Measurements from ENCODE around the gene MCTP1.

The MCTP1 gene

GRCh38 chr5:94694671-94695070, 590.2 kb downstream of the MCTP1 start:
- DNase-seq (ENCODE audit: low spot score): no peak

GRCh38 chr5:94693845-94694370, 591.0 kb downstream of the MCTP1 start:
- DNase-seq (ENCODE audit: low spot score): no peak

- peak; percentile 6 for DNase-seq (ENCODE audit: low spot score)
Observed at GRCh38 chr5:94693043-94693822, 591.7 kb downstream of the MCTP1 start.

GRCh38 chr5:94692581-94692980, 592.3 kb downstream of the MCTP1 start:
- DNase-seq (ENCODE audit: low spot score): no peak

GRCh38 chr5:94691949-94692348, 592.9 kb downstream of the MCTP1 start:
- no peak for DNase-seq (ENCODE audit: low spot score)

GRCh38 chr5:94691291-94691690, 593.6 kb downstream of the MCTP1 start:
- no peak for DNase-seq (ENCODE audit: low spot score)

GRCh38 chr5:94690778-94691177, 594.1 kb downstream of the MCTP1 start:
- no peak for DNase-seq (ENCODE audit: low spot score)

- DNase-seq (ENCODE audit: low spot score): no peak
Observed at GRCh38 chr5:94689908-94690307, 595.0 kb downstream of the MCTP1 start.

GRCh38 chr5:94682814-94683520, 601.9 kb downstream of the MCTP1 start:
- no peak for DNase-seq (ENCODE audit: low spot score)

GRCh38 chr5:94675965-94676618, 608.8 kb downstream of the MCTP1 start:
- no peak for DNase-seq (ENCODE audit: low spot score)

- DNase-seq (ENCODE audit: low spot score): no peak
Observed at GRCh38 chr5:94674490-94675382, 610.2 kb downstream of the MCTP1 start.

- DNase-seq (ENCODE audit: low spot score): no peak
Observed at GRCh38 chr5:94672746-94673145, 612.1 kb downstream of the MCTP1 start.

- DNase-seq (ENCODE audit: low spot score): no peak
Observed at GRCh38 chr5:94670726-94671125, 614.2 kb downstream of the MCTP1 start.

- no peak for DNase-seq (ENCODE audit: low spot score)
Observed at GRCh38 chr5:94667937-94668336, 617.0 kb downstream of the MCTP1 start.

GRCh38 chr5:94661086-94661485, 623.8 kb downstream of the MCTP1 start:
- DNase-seq (ENCODE audit: low spot score): no peak

GRCh38 chr5:94660506-94660905, 624.4 kb downstream of the MCTP1 start:
- no peak for DNase-seq (ENCODE audit: low spot score)

- no peak for DNase-seq (ENCODE audit: low spot score)
Observed at GRCh38 chr5:94658272-94658671, 626.6 kb downstream of the MCTP1 start.
